ENCODE results near the gene PKHD1. TPM values are rescaled to one million over a fixed set of nuclear protein-coding genes. Genes with fewer than 3 reads are reported as not detected.

The PKHD1 gene
- total and polyA plus RNA-seq, 2 of the 8 experiments (the other 6 are each of a cell fraction or from before 2014, with no cell fraction given), result 0.06 to 0.09 TPM

DNA sequence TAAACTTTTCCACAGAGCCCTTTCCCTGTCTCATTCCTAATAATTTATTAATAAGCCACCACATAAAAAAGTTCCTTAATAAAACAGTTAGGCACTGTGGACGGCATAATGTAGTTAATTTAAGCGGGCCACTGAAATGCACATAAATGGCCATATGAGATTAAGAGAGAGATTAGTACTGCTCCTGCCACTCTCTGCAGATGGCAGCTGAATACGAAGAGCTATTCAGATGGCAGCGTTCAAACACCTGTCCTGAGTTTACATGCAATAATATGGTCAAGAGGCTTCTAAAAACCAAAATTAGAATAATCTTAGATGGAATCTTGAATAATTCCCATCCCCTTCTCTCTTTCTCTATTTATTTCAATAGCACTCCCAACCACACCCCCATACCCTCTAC is 461.8 kb downstream of the PKHD1 start (continued):
- TF ChIP-seq SP1 (IDR thresholded peaks at IDR 0.05; ENCODE audit: low read depth, low read length) (no peak), RBBP5 (IDR thresholded peaks at IDR 0.05; ENCODE audit: borderline replicate concordance, low read depth, low read length) (no peak), SIRT6 (IDR thresholded peaks at IDR 0.05; ENCODE audit: low read length) (no peak), SUZ12 (IDR thresholded peaks at IDR 0.05; ENCODE audit: low read length) (no peak), ATF2 (IDR thresholded peaks at IDR 0.05; ENCODE audit: low read length) (no peak)

Data from H1 (cell line).